NCI-H1092 treated with DMSO at 0.1 percent for 48 hours (cell line): ENCODE measurements around the gene HS3ST3B1.

Source experiments
- DNase-seq: peaks from one replicate; lab custom pipeline; 2025; lab: John Stamatoyannopoulos, UW

Gene HS3ST3B1

GRCh38 chr17:14321476-14321949 lies 20.6 kb downstream of the HS3ST3B1 start:
- DNase-seq = no peak

- DNase-seq = no peak
Measured at GRCh38 chr17:14321980-14322776, 21.3 kb downstream of the HS3ST3B1 start.

GRCh38 chr17:14323522-14323981 lies 22.7 kb downstream of the HS3ST3B1 start:
- DNase-seq = no peak

- no peak for DNase-seq
Measured at GRCh38 chr17:14325618-14326167, 24.8 kb downstream of the HS3ST3B1 start.

GRCh38 chr17:14329900-14330491 lies 29.1 kb downstream of the HS3ST3B1 start:
- DNase-seq = no peak

GRCh38 chr17:14330492-14330962 lies 29.6 kb downstream of the HS3ST3B1 start:
- no peak for DNase-seq

GRCh38 chr17:14331225-14331981 lies 30.5 kb downstream of the HS3ST3B1 start:
- DNase-seq = no peak

GRCh38 chr17:14331982-14332298 lies 31.1 kb downstream of the HS3ST3B1 start:
- DNase-seq = no peak

- DNase-seq = no peak
Measured at GRCh38 chr17:14332331-14332730, 31.4 kb downstream of the HS3ST3B1 start.

- DNase-seq = no peak
Measured at GRCh38 chr17:14333506-14333905, 32.6 kb downstream of the HS3ST3B1 start.

GRCh38 chr17:14334276-14334840 lies 33.5 kb downstream of the HS3ST3B1 start:
- no peak for DNase-seq

GRCh38 chr17:14334919-14335318 lies 34.0 kb downstream of the HS3ST3B1 start:
- no peak for DNase-seq

GRCh38 chr17:14336418-14336817 lies 35.5 kb downstream of the HS3ST3B1 start:
- no peak for DNase-seq

GRCh38 chr17:14337596-14338079 lies 36.8 kb downstream of the HS3ST3B1 start:
- DNase-seq = no peak

- no peak for DNase-seq
Measured at GRCh38 chr17:14340857-14341754, 40.2 kb downstream of the HS3ST3B1 start.

GRCh38 chr17:14341866-14342265 lies 41.0 kb downstream of the HS3ST3B1 start:
- DNase-seq = no peak

- DNase-seq = no peak
Measured at GRCh38 chr17:14346801-14347200, 45.9 kb downstream of the HS3ST3B1 start.

GRCh38 chr17:14351493-14351892 lies 50.6 kb downstream of the HS3ST3B1 start:
- no peak for DNase-seq

GRCh38 chr17:14352136-14352535 lies 51.3 kb downstream of the HS3ST3B1 start:
- DNase-seq = no peak

GRCh38 chr17:14353861-14354474 lies 53.1 kb downstream of the HS3ST3B1 start:
- DNase-seq = no peak
